ENCODE measurements around the gene MEIOSIN. TPM values are rescaled to one million over a fixed set of nuclear protein-coding genes. Genes with fewer than 3 reads are reported as not detected.

MEIOSIN gene
- total and polyA plus RNA-seq, 2 of the 4 experiments (the other 2 are of a cell fraction) = not detected

DNA sequence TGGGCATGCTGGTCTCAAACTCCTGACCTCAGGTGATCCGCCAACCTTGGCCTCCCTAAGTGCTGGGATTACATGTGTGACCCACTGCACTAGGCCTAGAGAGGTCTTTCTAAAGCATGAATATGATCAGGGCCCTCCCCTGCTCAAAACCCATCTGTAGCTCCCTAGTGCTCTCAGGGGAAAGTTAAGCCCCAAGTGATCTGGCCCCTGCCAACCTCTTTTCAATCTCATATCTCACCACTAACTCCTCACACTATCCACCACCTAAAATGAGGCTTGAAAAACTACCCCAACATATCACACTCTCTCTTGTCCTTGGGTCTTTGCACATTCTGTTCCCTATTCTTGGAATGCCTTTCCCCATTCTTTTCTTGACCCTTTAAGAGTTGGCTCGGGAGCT is 61.4 kb downstream of the MEIOSIN start:
- no peak overlapping the region for H4K91ac ChIP-seq (ENCODE audit: insufficient read depth, low read depth, low read length)
- H3K36me3 ChIP-seq (ENCODE audit: control insufficient read depth, insufficient read depth, low read length) = peaks cover 4% of the 10 kb centered on the region; the same call in 1 of the 2 replicates
- no peak overlapping the region for H3K27ac ChIP-seq (ENCODE audit: insufficient read depth, low read length)
- H2BK5ac ChIP-seq (ENCODE audit: low read depth, low read length, poor library complexity, severe bottlenecking) = no peak overlapping the region
- H4K8ac ChIP-seq (ENCODE audit: low read depth in 2 of 2, low read length in 2 of 2) = no peak overlapping the region
- H4K20me1 ChIP-seq (ENCODE audit: insufficient read depth, low read length) = peaks cover 4% of the 10 kb centered on the region; the same call in 1 of the 2 replicates
- H2BK15ac ChIP-seq (ENCODE audit: low read depth, low read length) = no peak overlapping the region
- intact Hi-C loops (cut with micrococcal nuclease) = no loop called here
- H3K4ac ChIP-seq (ENCODE audit: low read depth, low read length) = no peak overlapping the region
- H3K18ac ChIP-seq (ENCODE audit: low read depth, low read length) = no peak overlapping the region
- no peak overlapping the region for H3K4me3 ChIP-seq (ENCODE audit: insufficient read depth, low read depth, low read length)
- H2BK120ac ChIP-seq (ENCODE audit: low read depth, low read length) = no peak overlapping the region
- H3K79me1 ChIP-seq (ENCODE audit: low read depth in 1 of 2, low read length in 2 of 2) = peaks cover 7 to 24% of the 10 kb centered on the region in 2 experiments
- H3K14ac ChIP-seq (replicated peaks; ENCODE audit: low read depth, low read length) = no peak overlapping the region
- ATAC-seq (ENCODE audit: low read depth) (no peak), DNase-seq (no peak)
- in situ Hi-C loops (cut with MboI; ENCODE audit: low sequenced_read_pairs) = no loop called here
- H3K4me2 ChIP-seq (ENCODE audit: low read depth, low read length) = no peak overlapping the region
- H2AFZ ChIP-seq (replicated peaks; ENCODE audit: low read length, poor library complexity) = no peak overlapping the region
- no peaks in the 10 kb centered on the region for H3K9me3 ChIP-seq (ENCODE audit: control insufficient read depth, insufficient read depth, low read length)
- 100% methylated on average over 1 of the region's 2 CpGs; no CpG with 5 or more reads in 1 of the 2 experiments for WGBS, 2 experiments (ENCODE audit: extremely low coverage in 2 of 2, insufficient read length in 1 of 2)
- H4K5ac ChIP-seq (ENCODE audit: low read depth, low read length) = no peak overlapping the region
- dilution Hi-C loops (cut with HindIII; ENCODE audit: low sequenced_read_pairs, unreplicated experiment) = no loop called here
- no peak overlapping the region for H3K23ac ChIP-seq (ENCODE audit: low read depth, low read length)
- H3K9me1 ChIP-seq (ENCODE audit: insufficient read depth, low read length) = peaks cover 5% of the 10 kb centered on the region
- H2AK9ac ChIP-seq (replicated peaks; ENCODE audit: low read depth, low read length, poor library complexity) = no peak overlapping the region
- BruUV-seq (replicated peaks) = no TSS peak
- POLR2A ChIA-PET (ENCODE audit: unreplicated experiment) = no interaction called here
- no peak overlapping the region for H2BK20ac ChIP-seq (ENCODE audit: low read depth, low read length)
- TF ChIP-seq RFX5 (IDR thresholded peaks at IDR 0.05; ENCODE audit: low read depth, low read length) = no peak
- no peak for TF ChIP-seq BHLHE40 (IDR thresholded peaks at IDR 0.05; ENCODE audit: low read depth, low read length)
- no peak for TF ChIP-seq MXI1 (IDR thresholded peaks at IDR 0.05; ENCODE audit: borderline replicate concordance, low read depth, low read length)
- TF ChIP-seq, protein P1, sequence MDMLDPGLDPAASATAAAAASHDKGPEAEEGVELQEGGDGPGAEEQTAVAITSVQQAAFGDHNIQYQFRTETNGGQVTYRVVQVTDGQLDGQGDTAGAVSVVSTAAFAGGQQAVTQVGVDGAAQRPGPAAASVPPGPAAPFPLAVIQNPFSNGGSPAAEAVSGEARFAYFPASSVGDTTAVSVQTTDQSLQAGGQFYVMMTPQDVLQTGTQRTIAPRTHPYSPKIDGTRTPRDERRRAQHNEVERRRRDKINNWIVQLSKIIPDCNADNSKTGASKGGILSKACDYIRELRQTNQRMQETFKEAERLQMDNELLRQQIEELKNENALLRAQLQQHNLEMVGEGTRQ (IDR thresholded peaks at IDR 0.05; ENCODE audit: low read depth, low read length) = no peak
- no peak for TF ChIP-seq CHD1 (IDR thresholded peaks at IDR 0.05; ENCODE audit: low read depth, low read length)
- TF ChIP-seq CEBPB (IDR thresholded peaks at IDR 0.05; ENCODE audit: low read depth, low read length) = no peak
- TF ChIP-seq FOS (IDR thresholded peaks at IDR 0.05; ENCODE audit: low read depth, low read length) = no peak
- no peak for TF ChIP-seq RAD21 (IDR thresholded peaks at IDR 0.05; ENCODE audit: low read length)
- TF ChIP-seq, protein P2, sequence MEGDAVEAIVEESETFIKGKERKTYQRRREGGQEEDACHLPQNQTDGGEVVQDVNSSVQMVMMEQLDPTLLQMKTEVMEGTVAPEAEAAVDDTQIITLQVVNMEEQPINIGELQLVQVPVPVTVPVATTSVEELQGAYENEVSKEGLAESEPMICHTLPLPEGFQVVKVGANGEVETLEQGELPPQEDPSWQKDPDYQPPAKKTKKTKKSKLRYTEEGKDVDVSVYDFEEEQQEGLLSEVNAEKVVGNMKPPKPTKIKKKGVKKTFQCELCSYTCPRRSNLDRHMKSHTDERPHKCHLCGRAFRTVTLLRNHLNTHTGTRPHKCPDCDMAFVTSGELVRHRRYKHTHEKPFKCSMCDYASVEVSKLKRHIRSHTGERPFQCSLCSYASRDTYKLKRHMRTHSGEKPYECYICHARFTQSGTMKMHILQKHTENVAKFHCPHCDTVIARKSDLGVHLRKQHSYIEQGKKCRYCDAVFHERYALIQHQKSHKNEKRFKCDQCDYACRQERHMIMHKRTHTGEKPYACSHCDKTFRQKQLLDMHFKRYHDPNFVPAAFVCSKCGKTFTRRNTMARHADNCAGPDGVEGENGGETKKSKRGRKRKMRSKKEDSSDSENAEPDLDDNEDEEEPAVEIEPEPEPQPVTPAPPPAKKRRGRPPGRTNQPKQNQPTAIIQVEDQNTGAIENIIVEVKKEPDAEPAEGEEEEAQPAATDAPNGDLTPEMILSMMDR (conservative IDR thresholded peaks at IDR 0.05; ENCODE audit: low read depth, low read length) = no peak
- no peak for TF ChIP-seq NFE2L2 (IDR thresholded peaks at IDR 0.05; ENCODE audit: low read depth, low read length)
- no peak for TF ChIP-seq MAFK (IDR thresholded peaks at IDR 0.05; ENCODE audit: low read depth, low read length)
- no peak for TF ChIP-seq POLR2A (IDR thresholded peaks at IDR 0.05; ENCODE audit: low read depth, low read length)
- TF ChIP-seq, protein P3, sequence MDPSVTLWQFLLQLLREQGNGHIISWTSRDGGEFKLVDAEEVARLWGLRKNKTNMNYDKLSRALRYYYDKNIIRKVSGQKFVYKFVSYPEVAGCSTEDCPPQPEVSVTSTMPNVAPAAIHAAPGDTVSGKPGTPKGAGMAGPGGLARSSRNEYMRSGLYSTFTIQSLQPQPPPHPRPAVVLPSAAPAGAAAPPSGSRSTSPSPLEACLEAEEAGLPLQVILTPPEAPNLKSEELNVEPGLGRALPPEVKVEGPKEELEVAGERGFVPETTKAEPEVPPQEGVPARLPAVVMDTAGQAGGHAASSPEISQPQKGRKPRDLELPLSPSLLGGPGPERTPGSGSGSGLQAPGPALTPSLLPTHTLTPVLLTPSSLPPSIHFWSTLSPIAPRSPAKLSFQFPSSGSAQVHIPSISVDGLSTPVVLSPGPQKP (IDR thresholded peaks at IDR 0.05; ENCODE audit: borderline replicate concordance, low read depth, low read length) = no peak
- no peak for TF ChIP-seq MAZ (IDR thresholded peaks at IDR 0.05; ENCODE audit: borderline replicate concordance, low read depth, low read length)
- no peak for TF ChIP-seq RCOR1 (IDR thresholded peaks at IDR 0.05; ENCODE audit: insufficient replicate concordance, low read length)
- no peak for TF ChIP-seq SMC3 (IDR thresholded peaks at IDR 0.05; ENCODE audit: low read depth, low read length)
- no peak overlapping the region for H2AK5ac ChIP-seq (ENCODE audit: low read depth, low read length)
- H3K56ac ChIP-seq (ENCODE audit: extremely low read depth, insufficient read depth, low read length) = no peak overlapping the region
- no peak overlapping the region for H3K9ac ChIP-seq (ENCODE audit: low read depth, low read length)
- H3K4me1 ChIP-seq (ENCODE audit: control insufficient read depth, insufficient read depth, low read length) = peaks cover 7% of the 10 kb centered on the region
- H3K27me3 ChIP-seq (ENCODE audit: control insufficient read depth, insufficient read depth, low read length) = no peaks in the 10 kb centered on the region
- CTCF ChIA-PET = no interaction called here
